HCT116 (cell line): ENCODE measurements around the gene PSMB4.

Source experiments
- EGR1 ChIP-seq: IDR thresholded peaks from 2 replicates; pipeline ENCODE4 v1.6.1; 2012; ENCODE audit warnings: low read depth
- EZH2 ChIP-seq: fragments of 200-600 bp; sonication (generic); IDR thresholded peaks from 2 replicates; pipeline ENCODE4 v1.6.1; 2017; ENCODE audit warnings: antibody characterized with exemption, mixed run types
- EZH2phosphoT487 ChIP-seq: fragments of 200-600 bp; IDR thresholded peaks from 2 replicates; pipeline ENCODE4 v1.6.1; 2018; ENCODE audit warnings: antibody characterized with exemption, borderline replicate concordance
- FOSL1 ChIP-seq: IDR thresholded peaks from 2 replicates; pipeline ENCODE4 v1.6.1; 2012; ENCODE audit warnings: low read depth
- POLR2A ChIP-seq: IDR thresholded peaks from 2 replicates; pipeline ENCODE4 v1.7.0; 2011; ENCODE audit warnings: borderline replicate concordance; ENCODE audit not compliant: insufficient read depth, insufficient read length; ENCODE audit errors: extremely low read depth
- RAD21 ChIP-seq: IDR thresholded peaks from 2 replicates; pipeline ENCODE4 v1.6.1; 2012; ENCODE audit warnings: low read depth, mild to moderate bottlenecking
- YY1 ChIP-seq: IDR thresholded peaks from 2 replicates; pipeline ENCODE4 v1.6.1; 2011; ENCODE audit warnings: low read length, low read depth, moderate library complexity, mild to moderate bottlenecking; ENCODE audit not compliant: insufficient replicate concordance; ENCODE audit errors: extremely low read depth
- ZNF274 ChIP-seq: fragments of 200-500 bp; sonication (Bioruptor generic); IDR thresholded peaks from 2 replicates; pipeline ENCODE4 v1.6.1; 2014; ENCODE audit warnings: mild to moderate bottlenecking, low read depth, low read length, inconsistent platforms
- TF ChIP-seq, protein P1 (sequence below), 3 experiments: fragments of 200-600 bp in 1 of 3; sonication (generic) in 1 of 3; IDR thresholded peaks in 2 of 3; conservative IDR thresholded peaks in 1 of 3; 2 replicates each; pipeline ENCODE4 v1.5.1; 2012 to 2017; ENCODE audit warnings: low read depth in 2 of 3, low read length in 2 of 3, antibody characterized with exemption in 1 of 3, borderline replicate concordance in 1 of 3, control low read depth in 1 of 3, mild to moderate bottlenecking in 1 of 3, mixed read lengths in 1 of 3, mixed run types in 1 of 3, moderate library complexity in 1 of 3; ENCODE audit not compliant: insufficient read depth in 1 of 3
- TF ChIP-seq, protein P2 (sequence below): IDR thresholded peaks from 2 replicates; pipeline ENCODE4 v1.6.1; 2012; ENCODE audit warnings: low read depth
- TF ChIP-seq, protein P3 (sequence below): IDR thresholded peaks from 2 replicates; pipeline ENCODE4 v1.6.1; 2012

DNA sequence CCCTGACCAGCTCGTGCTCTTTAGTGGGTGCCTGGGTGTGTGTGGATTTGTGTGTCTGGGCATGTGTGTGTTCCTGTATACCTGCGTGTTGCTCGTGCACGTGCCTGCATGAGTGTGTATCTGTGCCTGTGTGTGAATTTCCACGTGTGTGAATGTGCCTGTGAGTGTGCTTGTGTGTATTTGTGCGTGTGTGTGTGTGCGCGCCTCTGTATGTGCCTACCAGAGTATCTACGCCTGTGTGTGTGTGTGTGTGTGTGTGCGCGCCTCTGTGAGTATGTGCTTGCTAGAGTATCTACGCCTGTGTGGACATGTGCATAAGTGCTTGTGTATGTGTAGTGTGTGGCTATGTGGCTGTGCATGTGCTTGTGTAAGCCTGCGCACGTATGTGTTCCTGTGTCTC is 26.2 kb upstream of the PSMB4 start:
- no peak for TF ChIP-seq EZH2
- no peak for TF ChIP-seq YY1
- TF ChIP-seq, protein P1, sequence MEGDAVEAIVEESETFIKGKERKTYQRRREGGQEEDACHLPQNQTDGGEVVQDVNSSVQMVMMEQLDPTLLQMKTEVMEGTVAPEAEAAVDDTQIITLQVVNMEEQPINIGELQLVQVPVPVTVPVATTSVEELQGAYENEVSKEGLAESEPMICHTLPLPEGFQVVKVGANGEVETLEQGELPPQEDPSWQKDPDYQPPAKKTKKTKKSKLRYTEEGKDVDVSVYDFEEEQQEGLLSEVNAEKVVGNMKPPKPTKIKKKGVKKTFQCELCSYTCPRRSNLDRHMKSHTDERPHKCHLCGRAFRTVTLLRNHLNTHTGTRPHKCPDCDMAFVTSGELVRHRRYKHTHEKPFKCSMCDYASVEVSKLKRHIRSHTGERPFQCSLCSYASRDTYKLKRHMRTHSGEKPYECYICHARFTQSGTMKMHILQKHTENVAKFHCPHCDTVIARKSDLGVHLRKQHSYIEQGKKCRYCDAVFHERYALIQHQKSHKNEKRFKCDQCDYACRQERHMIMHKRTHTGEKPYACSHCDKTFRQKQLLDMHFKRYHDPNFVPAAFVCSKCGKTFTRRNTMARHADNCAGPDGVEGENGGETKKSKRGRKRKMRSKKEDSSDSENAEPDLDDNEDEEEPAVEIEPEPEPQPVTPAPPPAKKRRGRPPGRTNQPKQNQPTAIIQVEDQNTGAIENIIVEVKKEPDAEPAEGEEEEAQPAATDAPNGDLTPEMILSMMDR (IDR thresholded peaks at IDR 0.05 in 2 of 3, conservative IDR thresholded peaks at IDR 0.05 in 1 of 3; ENCODE audit: borderline replicate concordance in 1 of 3, insufficient read depth in 1 of 3, low read depth in 2 of 3, low read length in 2 of 3) = no peak
- TF ChIP-seq, protein P2, sequence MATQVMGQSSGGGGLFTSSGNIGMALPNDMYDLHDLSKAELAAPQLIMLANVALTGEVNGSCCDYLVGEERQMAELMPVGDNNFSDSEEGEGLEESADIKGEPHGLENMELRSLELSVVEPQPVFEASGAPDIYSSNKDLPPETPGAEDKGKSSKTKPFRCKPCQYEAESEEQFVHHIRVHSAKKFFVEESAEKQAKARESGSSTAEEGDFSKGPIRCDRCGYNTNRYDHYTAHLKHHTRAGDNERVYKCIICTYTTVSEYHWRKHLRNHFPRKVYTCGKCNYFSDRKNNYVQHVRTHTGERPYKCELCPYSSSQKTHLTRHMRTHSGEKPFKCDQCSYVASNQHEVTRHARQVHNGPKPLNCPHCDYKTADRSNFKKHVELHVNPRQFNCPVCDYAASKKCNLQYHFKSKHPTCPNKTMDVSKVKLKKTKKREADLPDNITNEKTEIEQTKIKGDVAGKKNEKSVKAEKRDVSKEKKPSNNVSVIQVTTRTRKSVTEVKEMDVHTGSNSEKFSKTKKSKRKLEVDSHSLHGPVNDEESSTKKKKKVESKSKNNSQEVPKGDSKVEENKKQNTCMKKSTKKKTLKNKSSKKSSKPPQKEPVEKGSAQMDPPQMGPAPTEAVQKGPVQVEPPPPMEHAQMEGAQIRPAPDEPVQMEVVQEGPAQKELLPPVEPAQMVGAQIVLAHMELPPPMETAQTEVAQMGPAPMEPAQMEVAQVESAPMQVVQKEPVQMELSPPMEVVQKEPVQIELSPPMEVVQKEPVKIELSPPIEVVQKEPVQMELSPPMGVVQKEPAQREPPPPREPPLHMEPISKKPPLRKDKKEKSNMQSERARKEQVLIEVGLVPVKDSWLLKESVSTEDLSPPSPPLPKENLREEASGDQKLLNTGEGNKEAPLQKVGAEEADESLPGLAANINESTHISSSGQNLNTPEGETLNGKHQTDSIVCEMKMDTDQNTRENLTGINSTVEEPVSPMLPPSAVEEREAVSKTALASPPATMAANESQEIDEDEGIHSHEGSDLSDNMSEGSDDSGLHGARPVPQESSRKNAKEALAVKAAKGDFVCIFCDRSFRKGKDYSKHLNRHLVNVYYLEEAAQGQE = no peak
- TF ChIP-seq ZNF274 = no peak
- TF ChIP-seq EGR1 = no peak
- no peak for TF ChIP-seq POLR2A
- no peak for TF ChIP-seq FOSL1
- TF ChIP-seq EZH2phosphoT487 = no peak
- TF ChIP-seq, protein P3, sequence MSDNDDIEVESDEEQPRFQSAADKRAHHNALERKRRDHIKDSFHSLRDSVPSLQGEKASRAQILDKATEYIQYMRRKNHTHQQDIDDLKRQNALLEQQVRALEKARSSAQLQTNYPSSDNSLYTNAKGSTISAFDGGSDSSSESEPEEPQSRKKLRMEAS = no peak
- TF ChIP-seq RAD21 = no peak
